MG63 (cell line): ENCODE data around the gene CSPG5. TPM values are rescaled to one million over a fixed set of nuclear protein-coding genes. Genes with fewer than 3 reads are reported as not detected.

Experiments
- DNase-seq: peaks from one replicate; pipeline ENCODE4 v3.0.0-alpha.2; 2020
- H3K27me3 ChIP-seq: fragments of 250-450 bp; sonication (Bioruptor Pico); 2 replicates; pipeline ENCODE4 v1.5.1; 2020; ENCODE audit warnings: mild to moderate bottlenecking, moderate library complexity
- H3K36me3 ChIP-seq: fragments of 250-450 bp; sonication (Bioruptor Pico); 2 replicates; pipeline ENCODE4 v1.5.1; 2020; ENCODE audit warnings: mild to moderate bottlenecking, moderate library complexity
- H3K4me3 ChIP-seq: fragments of 250-450 bp; sonication (Bioruptor Pico); 2 replicates; pipeline ENCODE4 v1.5.1; 2020; ENCODE audit warnings: mild to moderate bottlenecking, moderate library complexity
- H3K9me3 ChIP-seq: fragments of 250-450 bp; sonication (Bioruptor Pico); 2 replicates; pipeline ENCODE4 v1.5.1; 2020; ENCODE audit warnings: mild to moderate bottlenecking, moderate library complexity
- total RNA-seq: library from RNA; depleted of rRNA; stranded (reverse); fragments of >200 nt; shearing (Covaris generic); gene quantifications from 2 replicates; pipeline ENCODE4 v1.2.3, GENCODE V29; 2014; ENCODE audit warnings: low replicate concordance

The CSPG5 gene
- total RNA-seq, 1 experiment from 2014 or later: 1.8 TPM

GRCh38 chr3:47594792-47595191 lies 16.1 kb upstream of the CSPG5 start:
- DNase-seq: no peak
- Histone ChIP-seq H3K27me3 (no peaks in the 10 kb centered on the region), H3K36me3 (peaks cover 2% of the 10 kb centered on the region; the same call in 1 of the 2 replicates), H3K4me3 (no peak overlapping the region), H3K9me3 (no peaks in the 10 kb centered on the region)

GRCh38 chr3:47592066-47592795 lies 13.6 kb upstream of the CSPG5 start:
- peaks cover 8% of the 10 kb centered on the region for H3K36me3 ChIP-seq
- H3K9me3 ChIP-seq: no peaks in the 10 kb centered on the region
- no peak overlapping the region for H3K4me3 ChIP-seq
- no peak for DNase-seq
- H3K27me3 ChIP-seq: no peaks in the 10 kb centered on the region

GRCh38 chr3:47590216-47590615 lies 11.6 kb upstream of the CSPG5 start:
- no peak for DNase-seq
- Histone ChIP-seq H3K36me3 (peaks cover 11% of the 10 kb centered on the region), H3K9me3 (no peaks in the 10 kb centered on the region), H3K4me3 (no peak overlapping the region), H3K27me3 (no peaks in the 10 kb centered on the region)

- Histone ChIP-seq H3K9me3 (no peaks in the 10 kb centered on the region), H3K27me3 (no peaks in the 10 kb centered on the region), H3K36me3 (peaks cover 11% of the 10 kb centered on the region), H3K4me3 (no peak overlapping the region)
- DNase-seq: no peak
Observed at GRCh38 chr3:47588587-47588986, 9.9 kb upstream of the CSPG5 start.

- Histone ChIP-seq H3K9me3 (no peaks in the 10 kb centered on the region), H3K4me3 (no peak overlapping the region), H3K36me3 (peaks cover 11% of the 10 kb centered on the region; the same call in 1 of the 2 replicates), H3K27me3 (no peaks in the 10 kb centered on the region)
- DNase-seq: no peak
Observed at GRCh38 chr3:47588053-47588452, 9.4 kb upstream of the CSPG5 start.

- DNase-seq: no peak
- Histone ChIP-seq H3K4me3 (no peak overlapping the region), H3K27me3 (no peaks in the 10 kb centered on the region), H3K36me3 (peaks cover 11% of the 10 kb centered on the region; the same call in 1 of the 2 replicates), H3K9me3 (no peaks in the 10 kb centered on the region)
Observed at GRCh38 chr3:47586746-47587145, 8.1 kb upstream of the CSPG5 start.

GRCh38 chr3:47583320-47584075 lies 4.8 kb upstream of the CSPG5 start:
- Histone ChIP-seq H3K27me3 (0 out of 2 replicates have a peak, but pooled peaks cover 3% of the 10 kb centered on the region), H3K4me3 (no peak overlapping the region), H3K36me3 (peaks cover 6% of the 10 kb centered on the region; the same call in 1 of the 2 replicates), H3K9me3 (no peaks in the 10 kb centered on the region)
- DNase-seq: no peak

GRCh38 chr3:47581835-47582234 lies 3.2 kb upstream of the CSPG5 start:
- Histone ChIP-seq H3K9me3 (no peaks in the 10 kb centered on the region), H3K27me3 (0 out of 2 replicates have a peak, but pooled peaks cover 3% of the 10 kb centered on the region), H3K36me3 (0 out of 2 replicates have a peak, but pooled peaks cover 3% of the 10 kb centered on the region), H3K4me3 (no peak overlapping the region)
- DNase-seq: no peak

GRCh38 chr3:47581422-47581821 lies 2.8 kb upstream of the CSPG5 start:
- no peak overlapping the region for H3K4me3 ChIP-seq
- no peaks in the 10 kb centered on the region for H3K9me3 ChIP-seq
- no peak for DNase-seq
- H3K36me3 ChIP-seq: 0 out of 2 replicates have a peak, but pooled peaks cover 3% of the 10 kb centered on the region
- H3K27me3 ChIP-seq: 0 out of 2 replicates have a peak, but pooled peaks cover 3% of the 10 kb centered on the region

- Histone ChIP-seq H3K36me3 (no peaks in the 10 kb centered on the region), H3K4me3 (no peak overlapping the region), H3K9me3 (no peaks in the 10 kb centered on the region), H3K27me3 (0 out of 2 replicates have a peak, but pooled peaks cover 3% of the 10 kb centered on the region)
- DNase-seq: no peak
Observed at GRCh38 chr3:47580481-47580880, 1.8 kb upstream of the CSPG5 start.

GRCh38 chr3:47579875-47580274 lies 1.2 kb upstream of the CSPG5 start:
- no peaks in the 10 kb centered on the region for H3K9me3 ChIP-seq
- H3K4me3 ChIP-seq: no peak overlapping the region
- DNase-seq: no peak
- no peaks in the 10 kb centered on the region for H3K36me3 ChIP-seq
- H3K27me3 ChIP-seq: 0 out of 2 replicates have a peak, but pooled peaks cover 3% of the 10 kb centered on the region

GRCh38 chr3:47578119-47578632 lies 489 bp downstream of the CSPG5 start:
- peak; percentile 9 for DNase-seq
- Histone ChIP-seq H3K4me3 (peak overlapping the region; percentile 37), H3K27me3 (0 out of 2 replicates have a peak, but pooled peaks cover 3% of the 10 kb centered on the region)

GRCh38 chr3:47577583-47578118 lies 1.0 kb downstream of the CSPG5 start:
- peak overlapping the region; percentile 37 for H3K4me3 ChIP-seq
- peak; percentile 4 for DNase-seq
- H3K36me3 ChIP-seq: no peaks in the 10 kb centered on the region

More at GRCh38 chr3:47578119-47578632, 489 bp downstream of the CSPG5 start:
- Histone ChIP-seq H3K36me3 (no peaks in the 10 kb centered on the region), H3K9me3 (no peaks in the 10 kb centered on the region)

GRCh38 chr3:47573190-47574172 lies 5.2 kb downstream of the CSPG5 start:
- H3K9me3 ChIP-seq: no peaks in the 10 kb centered on the region
- H3K4me3 ChIP-seq: no peak overlapping the region
- H3K36me3 ChIP-seq: no peaks in the 10 kb centered on the region
- DNase-seq: no peak
- H3K27me3 ChIP-seq: no peaks in the 10 kb centered on the region

More at GRCh38 chr3:47577583-47578118, 1.0 kb downstream of the CSPG5 start:
- Histone ChIP-seq H3K9me3 (no peaks in the 10 kb centered on the region), H3K27me3 (0 out of 2 replicates have a peak, but pooled peaks cover 3% of the 10 kb centered on the region)

- H3K9me3 ChIP-seq: no peaks in the 10 kb centered on the region
- DNase-seq: no peak
- H3K36me3 ChIP-seq: no peaks in the 10 kb centered on the region
- no peak overlapping the region for H3K4me3 ChIP-seq
- H3K27me3 ChIP-seq: no peaks in the 10 kb centered on the region
Observed at GRCh38 chr3:47571391-47572175, 7.1 kb downstream of the CSPG5 start.
